HCT116 (cell line): ENCODE data around the gene STIL.

Source experiments
- CEBPB ChIP-seq: IDR thresholded peaks from 2 replicates; pipeline ENCODE4 v1.6.1; 2012; ENCODE audit warnings: low read depth
- EZH2 ChIP-seq: fragments of 200-600 bp; sonication (generic); IDR thresholded peaks from 2 replicates; pipeline ENCODE4 v1.6.1; 2017; ENCODE audit warnings: antibody characterized with exemption, mixed run types
- EZH2phosphoT487 ChIP-seq: fragments of 200-600 bp; IDR thresholded peaks from 2 replicates; pipeline ENCODE4 v1.6.1; 2018; ENCODE audit warnings: antibody characterized with exemption, borderline replicate concordance
- JUND ChIP-seq: IDR thresholded peaks from 2 replicates; pipeline ENCODE4 v1.6.1; 2012
- POLR2A ChIP-seq: IDR thresholded peaks from 2 replicates; pipeline ENCODE4 v1.7.0; 2011; ENCODE audit warnings: borderline replicate concordance; ENCODE audit not compliant: insufficient read depth, insufficient read length; ENCODE audit errors: extremely low read depth
- POLR2AphosphoS5 ChIP-seq: IDR thresholded peaks from 2 replicates; pipeline ENCODE4 v1.6.1; 2011; ENCODE audit warnings: mild to moderate bottlenecking, low read depth, low read length, moderate library complexity
- RAD21 ChIP-seq: IDR thresholded peaks from 2 replicates; pipeline ENCODE4 v1.6.1; 2012; ENCODE audit warnings: low read depth, mild to moderate bottlenecking
- TCF7L2 ChIP-seq: IDR thresholded peaks from 2 replicates; pipeline ENCODE4 v1.7.0; 2011; ENCODE audit warnings: borderline replicate concordance, inconsistent platforms; ENCODE audit not compliant: insufficient read depth, insufficient read length; ENCODE audit errors: extremely low read depth
- YY1 ChIP-seq: IDR thresholded peaks from 2 replicates; pipeline ENCODE4 v1.6.1; 2011; ENCODE audit warnings: low read length, low read depth, moderate library complexity, mild to moderate bottlenecking; ENCODE audit not compliant: insufficient replicate concordance; ENCODE audit errors: extremely low read depth
- ZNF274 ChIP-seq: fragments of 200-500 bp; sonication (Bioruptor generic); IDR thresholded peaks from 2 replicates; pipeline ENCODE4 v1.6.1; 2014; ENCODE audit warnings: mild to moderate bottlenecking, low read depth, low read length, inconsistent platforms
- TF ChIP-seq, protein P1 (sequence below), 3 experiments: fragments of 200-600 bp in 1 of 3; sonication (generic) in 1 of 3; IDR thresholded peaks in 2 of 3; conservative IDR thresholded peaks in 1 of 3; 2 replicates each; pipeline ENCODE4 v1.5.1; 2012 to 2017; ENCODE audit warnings: low read depth in 2 of 3, low read length in 2 of 3, antibody characterized with exemption in 1 of 3, borderline replicate concordance in 1 of 3, control low read depth in 1 of 3, mild to moderate bottlenecking in 1 of 3, mixed read lengths in 1 of 3, mixed run types in 1 of 3, moderate library complexity in 1 of 3; ENCODE audit not compliant: insufficient read depth in 1 of 3
- TF ChIP-seq, protein P2 (sequence below): IDR thresholded peaks from 2 replicates; pipeline ENCODE4 v1.6.1; 2012; ENCODE audit warnings: low read depth

DNA sequence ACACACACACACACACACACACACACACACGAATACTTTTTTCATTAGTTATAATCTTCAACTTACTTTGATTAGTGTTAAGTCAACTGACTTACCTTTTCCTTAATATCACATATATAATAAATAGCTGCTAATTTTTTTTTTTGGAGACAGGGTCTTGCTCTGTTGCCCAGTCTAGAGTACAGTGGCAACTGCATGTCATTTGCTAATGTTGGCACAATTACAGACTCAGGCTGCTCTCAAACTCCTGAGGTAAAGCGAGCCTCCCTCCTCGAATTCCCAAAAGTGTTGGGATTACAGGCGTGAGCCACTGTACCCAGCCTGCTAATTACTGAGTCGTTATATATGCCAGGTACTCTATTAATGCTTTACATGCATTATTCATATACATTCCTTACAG lies 61.2 kb downstream of the STIL start:
- TF ChIP-seq EZH2 (no peak), YY1 (no peak), POLR2A (no peak), POLR2AphosphoS5 (no peak), RAD21 (no peak), JUND (no peak), TCF7L2 (no peak), EZH2phosphoT487 (no peak), ZNF274 (no peak), CEBPB (no peak)
- TF ChIP-seq, protein P1, sequence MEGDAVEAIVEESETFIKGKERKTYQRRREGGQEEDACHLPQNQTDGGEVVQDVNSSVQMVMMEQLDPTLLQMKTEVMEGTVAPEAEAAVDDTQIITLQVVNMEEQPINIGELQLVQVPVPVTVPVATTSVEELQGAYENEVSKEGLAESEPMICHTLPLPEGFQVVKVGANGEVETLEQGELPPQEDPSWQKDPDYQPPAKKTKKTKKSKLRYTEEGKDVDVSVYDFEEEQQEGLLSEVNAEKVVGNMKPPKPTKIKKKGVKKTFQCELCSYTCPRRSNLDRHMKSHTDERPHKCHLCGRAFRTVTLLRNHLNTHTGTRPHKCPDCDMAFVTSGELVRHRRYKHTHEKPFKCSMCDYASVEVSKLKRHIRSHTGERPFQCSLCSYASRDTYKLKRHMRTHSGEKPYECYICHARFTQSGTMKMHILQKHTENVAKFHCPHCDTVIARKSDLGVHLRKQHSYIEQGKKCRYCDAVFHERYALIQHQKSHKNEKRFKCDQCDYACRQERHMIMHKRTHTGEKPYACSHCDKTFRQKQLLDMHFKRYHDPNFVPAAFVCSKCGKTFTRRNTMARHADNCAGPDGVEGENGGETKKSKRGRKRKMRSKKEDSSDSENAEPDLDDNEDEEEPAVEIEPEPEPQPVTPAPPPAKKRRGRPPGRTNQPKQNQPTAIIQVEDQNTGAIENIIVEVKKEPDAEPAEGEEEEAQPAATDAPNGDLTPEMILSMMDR (IDR thresholded peaks at IDR 0.05 in 2 of 3, conservative IDR thresholded peaks at IDR 0.05 in 1 of 3; ENCODE audit: borderline replicate concordance in 1 of 3, insufficient read depth in 1 of 3, low read depth in 2 of 3, low read length in 2 of 3) = no peak
- TF ChIP-seq, protein P2, sequence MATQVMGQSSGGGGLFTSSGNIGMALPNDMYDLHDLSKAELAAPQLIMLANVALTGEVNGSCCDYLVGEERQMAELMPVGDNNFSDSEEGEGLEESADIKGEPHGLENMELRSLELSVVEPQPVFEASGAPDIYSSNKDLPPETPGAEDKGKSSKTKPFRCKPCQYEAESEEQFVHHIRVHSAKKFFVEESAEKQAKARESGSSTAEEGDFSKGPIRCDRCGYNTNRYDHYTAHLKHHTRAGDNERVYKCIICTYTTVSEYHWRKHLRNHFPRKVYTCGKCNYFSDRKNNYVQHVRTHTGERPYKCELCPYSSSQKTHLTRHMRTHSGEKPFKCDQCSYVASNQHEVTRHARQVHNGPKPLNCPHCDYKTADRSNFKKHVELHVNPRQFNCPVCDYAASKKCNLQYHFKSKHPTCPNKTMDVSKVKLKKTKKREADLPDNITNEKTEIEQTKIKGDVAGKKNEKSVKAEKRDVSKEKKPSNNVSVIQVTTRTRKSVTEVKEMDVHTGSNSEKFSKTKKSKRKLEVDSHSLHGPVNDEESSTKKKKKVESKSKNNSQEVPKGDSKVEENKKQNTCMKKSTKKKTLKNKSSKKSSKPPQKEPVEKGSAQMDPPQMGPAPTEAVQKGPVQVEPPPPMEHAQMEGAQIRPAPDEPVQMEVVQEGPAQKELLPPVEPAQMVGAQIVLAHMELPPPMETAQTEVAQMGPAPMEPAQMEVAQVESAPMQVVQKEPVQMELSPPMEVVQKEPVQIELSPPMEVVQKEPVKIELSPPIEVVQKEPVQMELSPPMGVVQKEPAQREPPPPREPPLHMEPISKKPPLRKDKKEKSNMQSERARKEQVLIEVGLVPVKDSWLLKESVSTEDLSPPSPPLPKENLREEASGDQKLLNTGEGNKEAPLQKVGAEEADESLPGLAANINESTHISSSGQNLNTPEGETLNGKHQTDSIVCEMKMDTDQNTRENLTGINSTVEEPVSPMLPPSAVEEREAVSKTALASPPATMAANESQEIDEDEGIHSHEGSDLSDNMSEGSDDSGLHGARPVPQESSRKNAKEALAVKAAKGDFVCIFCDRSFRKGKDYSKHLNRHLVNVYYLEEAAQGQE = no peak
